Activated B cell treated with CpG ODN at 0.5 μM for 24 hours (primary cell): ENCODE data around the gene TRIML1. TPM values are rescaled to one million over a fixed set of nuclear protein-coding genes. Genes with fewer than 3 reads are reported as not detected.

ENCODE experiments used
- ATAC-seq: fragments of 200-7000 bp; cut with Tn5 transposase; one replicate; pipeline ENCODE4 v1.10.0; 2021; ENCODE audit warnings: low read depth, mild to moderate bottlenecking, moderate library complexity
- CTCF ChIA-PET: fragments of 350-600 bp; sonication (Branson Sonifier 250); formaldehyde crosslinking; loops from one replicate; lab custom pipeline; 2021; ENCODE audit warnings: antibody characterized with exemption; lab: Charles Lee
- POLR2A ChIA-PET: fragments of 350-600 bp; sonication (Branson Sonifier 250); formaldehyde crosslinking; loops from one replicate; lab custom pipeline; 2021; ENCODE audit warnings: antibody characterized with exemption; lab: Charles Lee
- DNase-seq: peaks from one replicate; pipeline ENCODE4 v3.0.0; 2022
- H3K27ac Mint-ChIP-seq: one replicate; pipeline ENCODE4 v1.8.0; 2020; ENCODE audit warnings: mixed read lengths
- H3K27me3 Mint-ChIP-seq: one replicate; pipeline ENCODE4 v1.8.0; 2021; ENCODE audit warnings: mixed read lengths
- H3K36me3 Mint-ChIP-seq: one replicate; pipeline ENCODE4 v1.8.0; 2021; ENCODE audit warnings: low read depth, mixed read lengths
- H3K4me1 Mint-ChIP-seq: one replicate; pipeline ENCODE4 v1.8.0; 2021; ENCODE audit warnings: mixed read lengths
- H3K4me3 Mint-ChIP-seq: one replicate; pipeline ENCODE4 v1.8.0; 2020; ENCODE audit warnings: mild to moderate bottlenecking, mixed read lengths
- H3K9me3 Mint-ChIP-seq: one replicate; pipeline ENCODE4 v1.8.0; 2020; ENCODE audit warnings: mixed read lengths
- CTCF ChIP-seq: fragments of 200-600 bp; IDR thresholded peaks from one replicate; pipeline ENCODE4 v1.8.0; 2022; ENCODE audit warnings: antibody characterized with exemption, mild to moderate bottlenecking
- intact Hi-C: fragments of 100-400 bp; cut with micrococcal nuclease; formaldehyde crosslinking; loops from one replicate; pipeline ENCODE4 v1.15.1; 2024
- total RNA-seq: library from RNA; stranded (reverse); gene quantifications from 2 replicates; pipeline ENCODE4 v1.2.3, GENCODE V29; 2022

The TRIML1 gene
- total RNA-seq, 1 donor from 2014 or later = not detected

- DNase-seq (no peak), ATAC-seq (no peak)
- no peaks in the 10 kb centered on the region for H3K4me1 Mint-ChIP-seq
- H3K27me3 Mint-ChIP-seq = no peaks in the 10 kb centered on the region
- peaks cover 10% of the 10 kb centered on the region for H3K9me3 Mint-ChIP-seq
- no peak for TF ChIP-seq CTCF
- ChIA-PET CTCF (no interaction called here), POLR2A (no interaction called here)
- intact Hi-C loops = no loop called here
- no peak overlapping the region for H3K4me3 Mint-ChIP-seq
- no peaks in the 10 kb centered on the region for H3K36me3 Mint-ChIP-seq
- H3K27ac Mint-ChIP-seq = no peak overlapping the region
Observed at GRCh38 chr4:188138227-188138626, 1.0 kb upstream of the TRIML1 start.

DNA sequence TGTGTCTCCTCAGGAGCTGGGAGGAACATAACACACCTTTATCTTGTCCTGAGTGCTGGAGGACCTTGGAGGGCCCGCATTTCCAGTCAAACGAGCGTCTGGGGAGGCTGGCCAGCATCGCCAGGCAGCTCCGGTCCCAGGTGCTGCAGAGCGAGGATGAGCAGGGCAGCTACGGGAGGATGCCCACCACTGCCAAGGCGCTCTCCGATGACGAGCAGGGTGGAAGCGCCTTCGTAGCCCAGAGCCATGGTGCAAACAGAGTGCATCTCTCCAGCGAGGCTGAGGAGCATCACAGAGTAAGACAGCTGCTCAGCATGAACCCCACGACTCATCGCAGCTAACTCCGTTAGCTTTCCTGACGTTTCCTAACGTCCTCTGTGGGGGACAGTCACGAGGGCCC lies 430 bp downstream of the TRIML1 start:
- TF ChIP-seq CTCF = no peak
- intact Hi-C loops = no loop called here
- Mint-ChIP-seq H3K4me3 (no peak overlapping the region), H3K9me3 (peaks cover 6% of the 10 kb centered on the region), H3K36me3 (no peaks in the 10 kb centered on the region), H3K4me1 (no peaks in the 10 kb centered on the region), H3K27me3 (no peaks in the 10 kb centered on the region), H3K27ac (no peak overlapping the region)
- ATAC-seq (no peak), DNase-seq (no peak)
- POLR2A ChIA-PET = no interaction called here
- CTCF ChIA-PET = no interaction called here

- H3K36me3 Mint-ChIP-seq = no peaks in the 10 kb centered on the region
- ChIA-PET POLR2A (no interaction called here), CTCF (no interaction called here)
- DNase-seq (no peak), ATAC-seq (no peak)
- TF ChIP-seq CTCF = no peak
- H3K27me3 Mint-ChIP-seq = no peaks in the 10 kb centered on the region
- H3K9me3 Mint-ChIP-seq = peaks cover 11% of the 10 kb centered on the region
- no peaks in the 10 kb centered on the region for H3K4me1 Mint-ChIP-seq
- no peak overlapping the region for H3K27ac Mint-ChIP-seq
- intact Hi-C loops = no loop called here
- no peak overlapping the region for H3K4me3 Mint-ChIP-seq
Observed at GRCh38 chr4:188143731-188144130, 4.5 kb downstream of the TRIML1 start.

- intact Hi-C loops = no loop called here
- ChIA-PET POLR2A (no interaction called here), CTCF (no interaction called here)
- no peak overlapping the region for H3K4me3 Mint-ChIP-seq
- DNase-seq (no peak), ATAC-seq (no peak)
- no peak overlapping the region for H3K27ac Mint-ChIP-seq
- H3K9me3 Mint-ChIP-seq = peaks cover 11% of the 10 kb centered on the region
- H3K27me3 Mint-ChIP-seq = no peaks in the 10 kb centered on the region
- no peaks in the 10 kb centered on the region for H3K4me1 Mint-ChIP-seq
- no peaks in the 10 kb centered on the region for H3K36me3 Mint-ChIP-seq
- TF ChIP-seq CTCF = no peak
Observed at GRCh38 chr4:188145601-188146000, 6.4 kb downstream of the TRIML1 start.

GRCh38 chr4:188146618-188147017 lies 7.4 kb downstream of the TRIML1 start:
- CTCF ChIA-PET = no interaction called here
- POLR2A ChIA-PET = no interaction called here
- ATAC-seq (no peak), DNase-seq (no peak)
- Mint-ChIP-seq H3K27me3 (no peaks in the 10 kb centered on the region), H3K36me3 (no peaks in the 10 kb centered on the region), H3K4me1 (no peaks in the 10 kb centered on the region), H3K9me3 (peaks cover 11% of the 10 kb centered on the region), H3K4me3 (no peak overlapping the region), H3K27ac (no peak overlapping the region)
- intact Hi-C loops = no loop called here
- no peak for TF ChIP-seq CTCF
